ENCODE results near the gene MXI1.

Gene MXI1

DNA sequence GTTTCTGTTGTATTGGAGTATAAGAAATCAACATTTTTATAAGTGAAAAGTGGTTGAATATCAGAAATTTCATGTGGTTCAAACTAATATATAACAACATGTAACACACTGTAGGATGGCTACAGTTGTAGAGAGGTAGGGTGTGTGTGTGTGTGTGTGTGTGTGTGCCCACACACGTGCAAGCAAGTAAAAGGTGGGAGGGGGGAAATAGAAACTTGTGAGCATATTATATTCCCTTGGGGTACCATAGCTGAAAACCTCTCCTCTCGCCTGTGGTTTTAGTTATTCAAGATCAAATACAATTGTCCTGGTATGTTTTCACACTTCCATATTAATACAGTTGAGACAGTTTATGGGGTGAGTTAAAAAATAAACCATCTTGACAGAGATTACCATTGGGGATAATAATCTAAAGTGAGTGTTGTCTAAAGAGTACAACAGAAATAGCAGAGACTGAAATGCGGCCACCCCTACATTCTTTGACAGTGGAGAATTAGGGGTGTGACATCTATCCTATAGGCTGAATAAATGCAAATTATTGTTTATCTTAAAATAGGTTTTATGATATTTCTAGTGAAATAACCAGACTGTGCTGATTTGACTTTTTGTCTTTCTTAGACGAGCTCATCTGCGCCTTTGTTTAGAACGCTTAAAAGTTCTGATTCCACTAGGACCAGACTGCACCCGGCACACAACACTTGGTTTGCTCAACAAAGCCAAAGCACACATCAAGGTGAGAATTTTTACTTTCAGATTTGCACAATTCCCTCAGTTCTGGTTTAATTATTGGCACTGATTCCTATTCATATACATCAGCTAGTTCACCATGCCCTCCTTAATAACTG lies 71.4 kb downstream of the MXI1 start:
- DNase-seq: no peak

DNA sequence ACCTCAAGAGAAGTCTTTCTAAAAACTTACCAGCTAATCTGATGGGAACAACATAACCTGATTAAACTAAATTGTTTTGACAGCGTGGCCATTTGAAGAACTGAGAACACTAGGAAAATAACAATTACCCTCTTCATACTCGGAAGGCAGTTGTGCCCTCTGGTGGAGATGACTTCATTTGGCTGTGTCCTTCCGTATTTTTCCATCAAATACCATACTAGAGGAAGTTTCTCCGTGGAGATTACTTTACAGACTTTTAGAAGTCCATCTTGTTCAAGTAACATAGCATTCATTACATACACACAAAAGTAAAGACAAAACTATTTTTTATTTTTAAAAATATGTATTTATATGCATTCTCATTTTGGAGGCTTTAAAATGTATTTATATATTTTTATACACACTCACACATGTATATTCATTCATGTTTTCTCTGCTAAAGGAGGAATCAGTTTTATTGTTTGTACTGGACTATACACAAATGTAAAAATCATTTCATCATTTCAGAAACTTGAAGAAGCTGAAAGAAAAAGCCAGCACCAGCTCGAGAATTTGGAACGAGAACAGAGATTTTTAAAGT lies 72.1 kb downstream of the MXI1 start:
- peak; percentile 82 for DNase-seq

DNA sequence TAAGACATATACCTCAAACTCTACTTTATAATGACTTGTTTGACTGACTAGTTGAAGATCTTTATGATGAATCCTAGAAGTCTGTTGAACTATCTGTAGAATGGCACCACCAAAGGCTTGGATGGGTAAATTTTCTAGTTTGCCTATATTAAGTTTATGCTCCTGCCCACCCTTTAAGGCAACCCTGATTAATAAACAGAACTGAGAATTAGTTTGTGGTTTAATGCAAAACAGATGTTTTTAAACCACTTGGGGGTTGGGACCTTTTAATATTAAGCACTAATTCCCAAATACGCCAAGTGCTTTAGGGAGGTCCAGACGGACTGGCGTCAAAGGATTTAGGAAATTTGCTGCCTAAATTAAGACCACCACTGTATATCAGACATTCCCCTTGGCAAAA lies 76.9 kb downstream of the MXI1 start:
- no peak for DNase-seq

DNA sequence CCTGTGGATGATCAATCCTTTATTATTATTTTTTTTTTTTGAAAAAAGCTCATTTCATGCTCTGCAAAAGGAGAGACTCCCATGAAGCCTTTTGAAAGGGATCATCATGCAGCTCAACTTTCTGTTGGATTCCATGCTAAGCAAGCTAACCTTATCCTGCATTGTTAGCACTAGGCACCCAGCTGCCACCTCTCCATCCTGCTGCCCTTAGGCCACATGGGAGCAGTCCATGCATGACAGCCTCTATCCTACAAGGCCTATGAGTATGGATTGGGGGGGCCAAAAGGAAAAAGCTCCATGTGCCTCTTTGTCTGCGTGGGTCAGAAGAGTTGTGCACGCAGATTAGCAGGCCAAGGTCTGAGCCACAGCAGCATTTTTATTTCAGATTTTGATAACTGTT lies 78.1 kb downstream of the MXI1 start:
- DNase-seq: no peak

DNA sequence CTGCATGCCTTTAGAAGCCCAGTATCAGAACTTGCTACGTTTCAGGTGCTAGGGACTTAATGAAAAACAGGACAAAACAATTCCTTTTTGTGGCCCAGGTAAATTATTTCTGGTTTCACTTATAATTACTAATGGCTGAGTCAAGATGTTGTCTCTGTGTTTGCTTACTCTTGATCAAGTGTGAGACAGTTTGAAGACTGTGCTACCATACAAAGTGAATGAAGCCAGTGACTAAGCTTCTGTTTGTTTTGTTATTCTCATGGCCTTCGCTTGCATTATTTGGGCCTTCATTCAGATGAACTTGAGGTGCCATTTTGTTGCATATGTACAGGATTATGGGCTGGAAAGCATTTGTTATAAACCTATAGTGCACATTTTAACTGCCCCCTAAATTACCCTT lies 79.4 kb downstream of the MXI1 start:
- no peak for DNase-seq

DNA sequence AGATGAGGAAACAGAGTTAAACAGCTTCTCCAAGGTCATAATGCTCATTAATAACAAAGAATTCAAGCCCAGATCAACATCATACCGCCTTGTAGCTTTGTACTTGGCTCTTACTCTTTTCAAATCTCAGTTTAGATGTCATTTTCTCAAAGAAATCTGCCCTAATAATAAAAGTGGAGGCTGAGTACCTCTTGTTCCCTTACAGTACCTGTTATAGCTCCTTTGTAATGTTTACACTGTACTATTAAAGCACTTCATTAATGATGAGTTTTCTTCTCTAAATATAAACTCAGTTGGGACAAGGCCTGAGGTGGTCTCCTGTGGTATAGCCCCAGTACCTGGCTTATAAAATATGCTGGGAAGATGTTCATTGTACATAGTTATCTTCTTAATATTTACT lies 89.6 kb downstream of the MXI1 start:
- DNase-seq: no peak

DNA sequence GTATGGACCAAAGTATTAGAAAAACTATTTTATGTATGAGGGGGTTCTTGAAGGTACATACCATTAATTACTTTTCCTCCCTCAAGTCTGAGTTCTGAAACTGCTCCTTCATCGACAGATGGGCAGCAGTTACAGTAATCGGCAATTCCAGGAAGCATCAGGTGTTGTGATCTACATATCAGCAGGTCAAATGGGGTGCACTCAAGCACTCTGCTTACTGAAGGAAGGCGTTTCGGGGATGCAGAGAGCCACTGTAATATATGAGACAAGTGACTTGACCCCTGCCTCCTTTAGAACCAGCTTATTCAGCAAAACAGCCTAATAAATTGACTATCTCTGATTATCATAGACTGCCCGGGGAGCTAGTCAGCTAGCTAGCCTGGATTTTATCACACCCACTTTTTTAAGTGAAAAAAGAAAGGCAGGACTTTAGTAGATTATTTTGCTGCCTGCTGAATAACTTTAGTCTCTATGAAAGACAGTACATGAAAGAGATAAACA lies 93.1 kb downstream of the MXI1 start:
- DNase-seq: no peak

DNA sequence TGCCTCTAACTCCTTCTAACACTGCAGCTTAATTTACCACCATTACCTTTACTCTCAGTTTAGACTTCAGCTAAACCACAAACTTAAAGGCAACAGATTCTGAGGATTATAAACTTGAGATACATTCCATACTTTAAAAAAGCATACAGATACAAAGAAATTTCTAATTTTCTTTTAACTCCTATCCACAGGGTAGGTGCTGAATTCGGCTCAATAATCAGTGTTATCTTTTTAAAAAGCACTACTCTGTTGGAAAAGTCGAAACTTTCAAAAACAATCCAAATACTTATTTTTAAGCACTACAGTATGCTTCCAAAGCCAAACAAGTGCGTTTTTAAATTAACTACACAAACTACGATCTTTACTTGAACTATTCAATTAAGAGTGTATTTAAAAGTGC lies 96.3 kb downstream of the MXI1 start:
- no peak for DNase-seq

DNA sequence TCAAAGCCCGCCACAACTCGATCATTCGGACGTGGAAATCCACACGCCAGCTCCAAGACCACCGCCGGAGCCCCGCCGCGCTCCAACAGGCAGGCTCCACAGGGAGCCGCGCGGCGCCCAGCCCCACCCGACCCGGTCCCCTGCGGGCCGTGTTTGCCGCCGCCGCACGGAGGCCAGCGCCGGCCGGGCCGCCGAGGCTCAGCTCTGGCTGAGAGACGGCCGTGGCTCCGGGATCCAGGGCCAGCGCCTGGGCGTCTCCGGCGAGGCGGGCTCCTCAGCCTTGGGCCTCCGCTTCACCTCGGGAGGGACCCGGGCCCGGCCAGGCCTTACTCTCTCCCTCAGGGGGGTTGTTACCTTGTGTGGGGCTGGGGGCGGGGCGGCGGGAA lies 97.0 kb downstream of the MXI1 start:
- peak; percentile 49 for DNase-seq

DNA sequence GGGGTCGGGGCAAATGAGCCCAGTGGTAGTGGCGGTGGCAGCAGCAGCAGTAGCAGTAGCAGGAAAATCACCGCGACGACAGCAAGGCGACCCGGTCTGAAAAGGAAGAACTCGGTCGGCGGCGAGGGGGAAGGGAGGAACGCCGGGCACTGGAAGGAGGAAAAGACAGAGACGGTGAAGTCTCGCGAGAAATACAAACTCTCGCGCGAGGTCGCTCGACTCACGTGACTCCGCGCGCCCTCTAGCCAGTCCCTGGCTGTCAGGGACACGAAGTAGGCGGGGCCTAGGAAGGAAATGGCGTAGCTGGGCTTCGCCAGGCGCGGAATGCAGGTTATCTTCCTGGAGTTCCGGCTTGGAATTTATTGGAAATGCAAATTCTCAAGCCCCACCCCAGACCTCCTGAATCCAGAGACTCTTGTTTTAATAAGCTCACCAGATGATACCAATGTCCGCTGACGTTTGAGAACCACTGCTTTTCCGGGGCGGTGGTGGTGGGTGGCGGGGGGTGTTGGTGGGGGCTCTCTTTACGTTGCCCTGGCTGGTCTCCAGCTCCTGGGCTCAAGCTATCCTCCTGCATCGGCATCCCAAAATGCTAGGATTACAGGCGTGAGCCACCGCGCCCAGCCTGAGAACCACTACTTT lies 97.5 kb downstream of the MXI1 start, which contains the start of gene SMNDC1:
Gene SMNDC1 (minus strand): TSS at position 141 of the 642 bp plus-strand sequence. CDS start 1,333 bp downstream, outside the sequence.
- DNase-seq: peak; percentile 99

DNA sequence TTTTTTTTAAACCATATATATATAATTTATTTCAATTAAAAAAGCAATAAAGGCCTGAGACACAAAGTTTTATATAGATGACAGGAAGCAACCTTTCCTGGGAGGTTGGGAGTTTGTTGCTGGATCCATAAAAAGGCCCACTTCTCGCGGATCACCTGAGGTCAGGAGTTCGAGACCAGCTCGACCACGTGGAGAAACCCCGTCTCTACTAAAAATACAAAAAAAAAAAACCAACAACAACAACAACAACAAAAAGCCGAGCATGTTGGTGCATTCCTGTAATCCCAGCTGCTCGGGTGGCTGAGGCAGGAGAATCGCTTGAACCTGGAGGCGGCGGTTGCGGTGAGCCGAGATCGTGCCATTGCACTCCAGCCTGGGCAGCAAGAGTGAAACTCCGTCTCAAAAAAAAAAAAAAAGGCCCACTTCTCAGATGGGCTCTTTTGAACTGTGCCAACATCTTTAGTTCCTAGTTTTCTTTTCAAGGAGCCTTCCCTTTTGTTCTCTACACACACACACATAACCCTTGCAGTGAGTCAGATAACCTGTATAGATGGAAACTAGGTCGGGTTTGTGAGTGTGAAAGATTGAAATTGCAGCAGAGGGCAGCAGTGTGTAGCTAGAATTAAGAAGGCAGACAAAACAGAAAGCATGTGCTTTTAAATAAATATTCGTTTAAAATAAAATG lies 98.5 kb downstream of the MXI1 start:
- peak; percentile 92 for DNase-seq

DNA sequence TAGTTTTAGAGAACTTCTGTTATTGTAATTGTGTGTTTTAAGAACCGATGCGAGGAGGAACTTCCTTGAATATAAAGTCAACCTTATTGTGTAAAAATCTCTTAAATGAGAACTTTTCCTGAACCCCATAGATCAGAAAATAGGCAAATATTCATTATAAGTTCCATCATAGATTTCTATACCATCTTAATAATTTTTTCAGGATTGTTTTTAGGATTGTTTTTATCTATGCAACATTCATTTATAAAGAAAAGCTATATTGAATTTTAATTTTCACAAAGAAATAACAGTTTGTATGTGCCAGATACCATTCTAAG lies 99.0 kb downstream of the MXI1 start:
- no peak for DNase-seq

DNA sequence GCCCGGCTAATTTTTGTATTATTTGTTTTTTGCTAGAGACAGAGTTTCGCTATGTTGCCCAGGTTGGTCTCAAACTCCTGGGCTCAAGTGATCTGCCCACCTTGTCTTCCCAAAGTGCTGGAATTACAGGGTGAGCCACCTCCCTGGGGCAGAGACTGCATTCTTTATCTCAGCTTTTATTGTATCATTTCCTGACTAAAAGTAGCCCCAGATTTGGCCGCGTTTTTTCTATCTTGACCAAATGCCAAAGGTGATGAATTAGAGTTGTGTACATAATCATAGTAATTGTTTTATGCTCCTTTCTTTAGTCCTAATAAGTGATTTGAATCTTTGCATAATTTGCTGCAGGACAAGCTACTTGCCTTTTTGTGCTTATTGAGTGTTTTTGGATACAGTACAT lies 100.4 kb downstream of the MXI1 start:
- no peak for DNase-seq

DNA sequence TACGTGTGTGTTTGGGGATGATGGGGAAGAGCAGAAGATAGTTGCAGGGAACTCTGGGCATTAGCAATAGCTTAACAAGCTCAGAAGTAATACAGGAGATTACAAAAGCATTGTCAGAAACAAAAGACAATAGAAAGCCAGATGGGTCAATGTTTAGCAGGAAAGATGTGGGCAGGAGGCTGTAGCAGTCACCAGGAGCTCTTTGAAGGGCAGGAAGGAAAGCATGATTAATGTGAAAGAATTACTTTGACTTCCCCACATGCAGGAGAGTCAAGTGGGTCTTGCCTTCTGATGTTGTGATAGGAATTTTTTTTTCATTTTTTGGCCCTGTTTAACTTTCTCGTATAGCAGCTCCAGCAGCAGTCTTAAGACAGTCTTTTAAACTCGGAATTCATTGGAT lies 103.3 kb downstream of the MXI1 start:
- DNase-seq: no peak

DNA sequence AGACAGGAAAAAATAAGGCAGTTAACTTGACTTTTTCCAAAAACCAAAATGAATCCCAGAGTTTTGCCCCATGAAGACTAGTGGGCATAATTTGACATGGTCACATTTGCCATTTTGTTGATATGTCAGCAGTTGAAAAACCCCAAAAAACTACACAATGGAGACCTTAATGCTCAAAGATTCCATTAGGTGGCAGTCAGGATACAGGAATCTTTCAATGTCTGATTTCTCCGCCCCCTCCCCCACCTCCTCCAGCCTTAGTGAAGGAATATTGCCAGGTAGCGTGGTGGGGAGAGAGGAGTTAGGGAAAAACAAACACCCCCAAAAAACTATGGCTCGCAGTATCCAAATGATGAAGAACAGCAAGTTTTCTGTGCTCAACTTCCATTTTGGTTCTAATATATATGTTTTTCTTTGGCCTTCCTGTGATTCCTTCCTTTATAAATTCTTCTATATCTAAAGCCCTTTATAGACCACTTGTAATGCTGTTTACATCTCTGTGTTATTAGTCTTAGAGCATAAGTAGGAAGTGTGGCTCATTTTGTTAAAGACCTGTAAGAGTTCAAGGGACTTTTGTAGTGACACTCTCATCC lies 104.0 kb downstream of the MXI1 start:
- peak; percentile 88 for DNase-seq

DNA sequence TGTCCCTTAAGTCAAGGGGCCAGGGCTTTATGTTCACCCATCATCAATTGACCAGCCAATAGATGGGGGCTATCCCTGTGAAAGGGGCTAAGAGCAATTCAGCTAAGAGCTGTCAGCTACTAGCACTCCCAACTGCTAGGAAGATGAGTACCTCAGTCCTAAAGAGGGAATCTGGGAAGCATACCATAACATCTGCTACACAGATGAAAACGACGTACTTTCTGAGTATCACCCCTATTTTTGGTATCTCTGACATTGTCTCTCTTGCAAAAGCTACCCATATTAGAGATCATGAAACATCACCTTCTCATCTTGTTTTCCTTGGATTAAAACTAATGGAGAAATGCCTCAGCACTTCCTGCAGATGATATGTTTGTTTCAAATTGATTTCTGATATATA lies 104.8 kb downstream of the MXI1 start:
- DNase-seq: no peak

DNA sequence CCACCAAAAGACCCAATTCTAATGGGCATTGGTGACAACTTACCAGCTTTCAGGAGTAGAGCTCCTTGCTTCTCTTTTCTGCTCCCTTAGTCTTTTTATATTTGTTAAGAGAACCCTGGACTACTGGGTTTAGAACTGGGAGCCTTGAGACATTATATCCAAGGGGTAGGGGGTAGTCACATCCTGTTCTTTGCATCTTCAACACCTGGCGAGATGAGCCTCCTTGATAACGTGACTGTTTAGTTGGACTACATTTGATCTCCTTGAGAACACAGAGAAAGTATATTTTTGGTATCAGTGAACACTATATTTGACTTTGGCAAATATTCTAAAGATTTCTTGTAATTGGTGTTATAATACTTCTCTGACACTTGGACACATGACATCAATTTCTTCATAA lies 106.3 kb downstream of the MXI1 start:
- no peak for DNase-seq

DNA sequence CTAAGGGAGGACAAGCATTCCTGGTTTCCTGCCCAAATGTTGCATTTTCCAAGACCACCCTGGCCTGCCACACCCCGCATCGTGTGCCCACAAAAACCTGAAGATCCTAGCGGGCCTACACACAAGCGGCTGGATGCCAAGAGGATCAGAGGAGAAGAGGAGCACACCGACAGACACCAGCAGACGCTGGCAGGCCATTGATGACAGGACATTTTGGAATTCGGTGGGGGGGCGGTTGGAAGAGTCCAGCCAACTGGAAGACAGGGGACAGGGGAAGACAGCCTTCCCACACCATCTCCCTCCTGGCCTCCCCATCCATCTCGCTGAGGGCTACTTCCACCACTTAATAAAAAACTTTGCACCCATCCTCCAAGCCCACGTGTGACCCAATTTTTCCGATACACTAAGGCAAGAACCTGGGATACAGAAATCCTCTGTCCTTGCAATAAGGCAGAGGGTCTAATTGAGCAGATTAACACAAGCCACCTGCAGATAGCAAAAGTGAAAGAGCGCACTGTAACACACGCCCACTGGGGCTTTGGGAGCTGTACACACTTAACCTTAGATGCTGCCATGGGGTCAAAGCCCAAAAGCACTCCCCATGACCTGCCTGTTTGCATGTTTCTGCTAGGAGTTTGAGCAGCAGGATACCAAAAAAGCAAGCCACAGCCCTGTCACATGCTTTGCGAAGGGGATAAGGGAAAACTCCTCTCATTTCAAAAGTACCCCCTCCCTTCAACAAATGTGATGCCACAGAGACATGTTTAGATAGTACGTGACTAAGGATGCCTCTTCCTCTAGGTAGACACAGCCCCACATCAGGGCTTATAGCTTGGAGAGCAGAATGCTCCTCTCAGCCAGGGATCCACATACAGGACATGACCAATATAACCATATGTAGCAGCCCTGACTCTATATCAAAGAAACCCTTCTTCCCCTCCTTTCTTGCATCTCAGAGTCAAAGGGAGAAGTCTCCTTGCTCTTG lies 110.8 kb downstream of the MXI1 start:
- no peak for DNase-seq

DNA sequence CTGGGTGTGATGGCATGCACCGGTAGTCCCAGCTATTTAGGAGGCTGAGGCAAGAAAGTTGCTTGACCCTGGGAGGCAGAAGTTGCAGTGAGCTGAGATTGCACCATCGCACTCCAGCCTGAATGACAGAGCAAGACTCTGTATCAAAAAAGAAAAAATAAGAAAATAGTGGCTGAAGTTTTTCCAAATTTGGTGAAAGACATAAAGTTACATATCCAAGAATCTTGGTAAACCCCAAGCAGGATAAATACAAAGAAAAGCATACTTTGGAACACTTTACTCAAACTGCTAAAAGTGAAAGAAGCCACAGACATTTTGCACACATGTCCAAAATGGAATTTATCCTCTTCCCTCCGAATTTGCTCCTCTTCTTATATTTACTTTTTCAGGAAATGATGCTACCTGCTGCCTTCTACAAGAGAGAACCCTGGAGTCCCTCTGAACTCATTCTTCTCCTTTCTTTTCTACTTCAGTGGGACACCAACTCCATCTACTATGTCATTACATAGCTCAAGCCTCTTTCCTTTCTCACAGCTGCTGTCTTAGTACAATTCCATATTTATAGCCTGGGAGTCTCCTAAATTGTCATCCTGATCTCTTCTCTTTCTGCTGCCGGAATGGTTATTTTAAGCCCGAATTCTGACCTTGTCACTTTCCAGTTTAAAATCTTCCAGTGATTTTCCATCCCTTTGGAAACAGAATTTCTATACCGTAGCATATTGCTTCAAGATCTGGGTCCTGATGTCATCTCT lies 114.6 kb downstream of the MXI1 start:
- DNase-seq: no peak

DNA sequence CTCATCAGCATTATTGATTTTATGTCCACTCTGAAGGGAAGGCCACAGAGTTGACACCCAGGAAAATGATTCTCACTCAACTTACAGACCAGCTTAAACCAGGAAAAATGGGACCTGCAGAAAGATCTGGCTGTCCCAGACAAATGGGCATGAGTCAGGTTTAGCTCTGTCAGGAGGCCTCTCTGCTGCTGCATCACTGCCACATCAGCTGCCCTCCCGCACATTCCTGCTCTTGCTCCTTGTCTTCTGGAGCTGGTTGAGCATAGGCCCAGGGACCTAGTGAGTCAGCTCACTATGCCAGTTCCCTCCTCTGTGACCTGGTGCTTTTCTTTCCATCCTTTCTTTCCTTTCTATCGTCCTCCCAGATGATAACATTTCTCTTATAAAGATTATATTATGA lies 116.1 kb downstream of the MXI1 start:
- DNase-seq: no peak

DNA sequence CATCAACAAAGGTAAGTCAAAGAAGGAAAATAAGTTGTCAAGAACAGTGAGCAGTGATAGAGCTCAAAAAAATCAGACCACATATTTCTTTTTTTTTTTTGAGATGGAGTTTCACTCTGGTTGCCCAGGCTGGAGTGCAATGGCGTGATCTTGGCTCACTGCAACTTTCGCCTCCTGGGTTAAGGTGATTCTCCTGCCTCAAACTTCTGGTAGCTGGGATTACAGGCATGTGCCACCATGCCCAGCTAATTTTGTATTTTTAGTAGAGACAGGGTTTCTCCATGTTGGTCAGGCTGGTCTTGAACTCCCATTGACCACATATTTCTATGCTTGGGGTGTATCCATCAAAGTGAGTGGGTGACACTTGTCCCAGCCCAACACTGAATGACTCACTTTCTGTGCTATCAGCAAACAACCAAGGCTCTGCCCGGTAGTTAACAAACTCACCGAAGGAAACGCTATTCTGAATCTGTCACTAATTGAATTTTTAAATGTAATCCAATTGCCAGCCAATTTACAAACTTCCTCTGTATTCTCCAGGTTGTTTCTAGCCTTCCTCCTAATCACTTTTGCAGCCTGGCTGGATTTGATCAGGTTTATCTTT lies 116.9 kb downstream of the MXI1 start:
- DNase-seq: no peak

All from hematopoietic multipotent progenitor cell treated with erythropoietin and hydrocortisone succinate and interleukin-3 and kit ligand, for 6 days (in vitro differentiated cells).